Right lobe of liver (tissue), 4 donors: Measurements from ENCODE around the gene CEP164.
"Not testable (repeated sequence)": the region's sequence is repeated elsewhere in the genome, so short reads cannot be mapped to it uniquely, and the experiment has no call there.

Experiments
- POLR2A ChIP-seq: fragments of 450-650 bp; IDR thresholded peaks from one replicate; pipeline ENCODE4 v1.6.1; 2017; ENCODE audit warnings: antibody characterized with exemption, mild to moderate bottlenecking
- TF ChIP-seq, protein P1 (sequence below), 4 donors: fragments of 200-600 bp in 3 of 4; fragments of 450-650 bp in 1 of 4; IDR thresholded peaks; one replicate each; pipeline versions ENCODE4 v1.5.1 to v1.8.0; 2016 to 2022; ENCODE audit warnings: antibody characterized with exemption in 4 of 4, mild to moderate bottlenecking in 2 of 4
- donor health status: DM: no; HTN: no; CAD: no.
- donor health status: DM: no; HTN: no; CAD: no.
- donor health status: DM: no; HTN: yes; CAD: no.

- not testable (repeated sequence) for TF ChIP-seq POLR2A
- TF ChIP-seq, protein P1, sequence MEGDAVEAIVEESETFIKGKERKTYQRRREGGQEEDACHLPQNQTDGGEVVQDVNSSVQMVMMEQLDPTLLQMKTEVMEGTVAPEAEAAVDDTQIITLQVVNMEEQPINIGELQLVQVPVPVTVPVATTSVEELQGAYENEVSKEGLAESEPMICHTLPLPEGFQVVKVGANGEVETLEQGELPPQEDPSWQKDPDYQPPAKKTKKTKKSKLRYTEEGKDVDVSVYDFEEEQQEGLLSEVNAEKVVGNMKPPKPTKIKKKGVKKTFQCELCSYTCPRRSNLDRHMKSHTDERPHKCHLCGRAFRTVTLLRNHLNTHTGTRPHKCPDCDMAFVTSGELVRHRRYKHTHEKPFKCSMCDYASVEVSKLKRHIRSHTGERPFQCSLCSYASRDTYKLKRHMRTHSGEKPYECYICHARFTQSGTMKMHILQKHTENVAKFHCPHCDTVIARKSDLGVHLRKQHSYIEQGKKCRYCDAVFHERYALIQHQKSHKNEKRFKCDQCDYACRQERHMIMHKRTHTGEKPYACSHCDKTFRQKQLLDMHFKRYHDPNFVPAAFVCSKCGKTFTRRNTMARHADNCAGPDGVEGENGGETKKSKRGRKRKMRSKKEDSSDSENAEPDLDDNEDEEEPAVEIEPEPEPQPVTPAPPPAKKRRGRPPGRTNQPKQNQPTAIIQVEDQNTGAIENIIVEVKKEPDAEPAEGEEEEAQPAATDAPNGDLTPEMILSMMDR (IDR thresholded peaks at IDR 0.05) = not testable (repeated sequence)
Observed at GRCh38 chr11:117405898-117406297, 78.2 kb downstream of the CEP164 start.
